HT1080 (cell line): ENCODE results near the gene CEACAM21. TPM values are rescaled to one million over a fixed set of nuclear protein-coding genes. Genes with fewer than 3 reads are reported as not detected.

Source experiments
- DNase-seq: peaks from one replicate; pipeline ENCODE4 v3.0.0-alpha.2; 2015; ENCODE audit warnings: low read depth
- total RNA-seq: library from RNA; depleted of rRNA; stranded (reverse); fragments of >200 nt; shearing (Covaris generic); gene quantifications from 2 replicates; pipeline ENCODE4 v1.2.3, GENCODE V29; 2014; rRNA removed

The CEACAM21 gene
- total RNA-seq, 1 experiment from 2014 or later = not detected

DNA sequence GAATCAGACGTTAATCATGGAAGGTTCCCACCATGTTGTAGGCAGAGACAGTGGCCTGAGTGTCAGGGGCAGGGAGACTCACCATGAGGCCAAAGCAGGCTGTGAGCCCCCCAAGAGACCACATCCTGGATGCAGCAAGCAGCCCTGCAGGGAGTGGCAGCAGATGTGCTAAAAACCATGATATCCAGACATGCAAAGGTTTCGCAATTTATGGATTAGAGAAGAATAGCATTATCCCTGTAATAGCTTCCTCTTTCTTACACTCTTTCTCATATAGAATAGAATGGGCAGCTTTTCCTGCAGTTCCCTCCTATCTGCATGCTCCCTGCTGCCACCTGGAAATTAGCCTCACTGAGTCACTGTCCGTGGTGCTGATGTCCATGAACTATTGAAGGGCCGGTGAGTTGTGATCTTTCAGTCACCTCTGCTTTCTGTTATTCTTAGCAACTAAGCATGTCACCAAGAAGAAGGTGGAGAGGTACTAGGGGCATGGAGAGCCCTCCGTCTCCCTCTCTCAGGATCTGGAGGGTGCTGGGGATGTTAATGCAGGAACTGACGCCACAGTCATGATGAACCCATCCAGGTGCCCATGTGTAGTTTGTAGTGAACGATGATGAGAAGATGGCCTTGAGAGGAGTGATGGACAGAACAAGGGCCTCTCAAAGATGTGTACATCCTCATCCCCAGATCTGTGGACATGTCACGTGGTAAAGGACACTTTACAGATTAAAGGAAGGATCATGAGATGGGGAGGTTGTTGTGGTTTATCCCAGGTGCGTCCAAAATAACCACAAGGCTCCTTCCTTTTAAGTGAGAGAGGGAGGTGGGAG is 41.0 kb downstream of the CEACAM21 start:
- DNase-seq = no peak

GRCh38 chr19:41617941-41618730 is 42.2 kb downstream of the CEACAM21 start:
- DNase-seq = no peak

DNA sequence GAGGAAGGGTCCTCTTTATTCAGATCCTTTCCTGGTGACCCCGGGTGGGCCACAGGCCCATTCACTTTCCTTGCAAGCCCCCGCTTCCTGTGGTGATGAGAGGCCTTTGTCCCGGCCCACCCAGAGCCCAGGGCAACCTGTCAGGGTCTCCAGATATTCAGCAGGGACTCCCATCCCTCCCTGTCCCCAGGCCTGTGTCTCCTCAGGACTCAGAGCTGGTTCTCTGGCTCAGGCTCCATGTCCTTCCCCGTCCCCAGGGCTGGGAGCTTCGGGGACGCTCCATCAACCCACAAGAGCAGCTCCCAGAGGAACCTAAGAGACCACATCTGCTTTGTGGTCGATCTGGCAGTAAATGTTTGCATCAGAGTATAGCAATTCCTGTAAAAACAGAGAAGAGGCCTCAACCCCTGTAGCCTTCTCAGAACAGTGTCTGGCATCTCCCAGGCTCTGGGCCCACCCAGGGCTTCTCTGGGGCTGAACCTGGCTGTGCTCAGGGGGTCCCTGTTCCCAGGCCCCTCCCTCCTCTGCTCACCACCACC is 43.1 kb downstream of the CEACAM21 start:
- DNase-seq = no peak

GRCh38 chr19:41620171-41620570 is 44.2 kb downstream of the CEACAM21 start:
- no peak for DNase-seq

- DNase-seq = no peak
Measured at GRCh38 chr19:41621226-41621625, 45.3 kb downstream of the CEACAM21 start.

DNA sequence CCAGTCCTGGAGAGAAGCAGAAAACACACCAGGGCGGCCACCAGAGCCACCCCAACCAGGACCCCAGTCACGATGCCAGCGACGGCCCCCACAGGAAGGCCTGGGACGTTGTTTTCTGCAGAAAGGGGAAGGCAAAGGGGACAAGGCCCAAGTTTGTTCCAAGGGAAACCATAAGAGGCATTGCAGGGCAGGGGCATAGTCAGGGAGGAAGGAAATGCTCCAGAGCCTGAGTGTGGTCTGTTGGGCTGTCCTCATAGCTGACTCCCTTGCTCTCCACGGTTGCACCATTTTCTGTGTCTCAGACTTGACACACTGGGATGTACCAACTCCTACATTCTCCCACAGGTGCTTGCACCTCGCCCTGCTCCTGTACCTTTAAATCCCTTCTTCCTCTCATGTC is 45.7 kb downstream of the CEACAM21 start:
- DNase-seq = no peak

DNA sequence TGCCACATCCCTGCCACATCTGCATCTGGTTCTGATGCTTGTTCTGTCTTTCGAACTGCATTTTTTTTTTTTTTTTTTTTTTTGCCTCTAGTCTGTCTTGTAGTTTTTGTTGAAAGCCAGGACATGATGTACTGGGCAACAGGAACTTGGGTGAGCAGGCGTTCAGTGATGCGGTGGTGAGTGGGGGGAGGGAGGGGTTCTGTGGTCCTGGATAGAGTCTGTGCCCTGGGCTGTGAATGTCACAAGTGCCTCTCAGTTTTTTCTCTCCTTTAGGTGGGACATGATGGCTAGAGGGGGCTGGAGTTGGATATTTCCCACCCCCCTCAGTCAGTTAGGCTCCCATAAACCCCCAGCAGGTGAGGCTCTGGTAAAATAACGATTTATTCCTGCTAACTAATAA is 47.4 kb downstream of the CEACAM21 start:
- no peak for DNase-seq

GRCh38 chr19:41624515-41624914 is 48.5 kb downstream of the CEACAM21 start:
- no peak for DNase-seq

- no peak for DNase-seq
Measured at GRCh38 chr19:41624937-41625336, 49.0 kb downstream of the CEACAM21 start.

DNA sequence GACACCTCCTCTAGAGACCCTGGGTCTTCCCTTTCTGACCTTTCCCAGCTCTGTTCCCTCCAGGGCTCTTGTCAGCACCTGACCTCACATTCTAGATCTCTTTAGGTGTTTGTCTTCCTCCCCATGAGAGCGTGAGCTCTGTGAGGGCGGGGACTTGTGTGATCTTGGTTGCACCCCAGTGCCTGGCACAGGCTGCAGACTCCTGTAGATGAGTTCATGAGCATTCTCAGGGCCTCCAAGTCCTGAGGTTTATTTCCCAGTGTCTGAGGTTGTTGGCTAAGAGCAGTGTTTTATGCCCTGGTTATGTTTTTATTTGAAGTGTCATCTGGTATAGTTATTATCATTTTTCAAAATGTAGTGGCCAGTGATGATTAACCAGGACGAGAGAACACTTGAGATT is 50.3 kb downstream of the CEACAM21 start:
- DNase-seq = no peak

DNA sequence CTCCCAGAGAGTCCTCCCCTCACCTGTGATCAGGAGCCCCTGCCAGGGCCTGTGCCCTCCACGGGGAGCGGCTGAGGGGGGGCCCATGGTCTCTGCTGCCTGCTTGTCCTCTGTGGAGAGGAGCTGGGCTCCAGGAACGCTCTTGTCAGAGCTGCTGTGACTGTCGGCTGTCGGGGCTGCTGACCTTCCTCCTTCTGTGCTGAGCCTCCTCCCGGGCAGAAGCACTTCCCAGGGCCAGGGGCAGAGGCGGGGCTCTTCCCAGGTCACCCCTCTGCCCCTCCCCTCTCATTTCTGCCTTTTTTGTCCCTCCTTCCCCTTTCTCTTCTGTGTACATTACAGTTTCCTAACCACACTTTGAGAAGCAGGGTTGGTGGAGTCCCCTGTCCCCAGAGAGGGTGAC is 50.9 kb downstream of the CEACAM21 start, which contains the start of gene CEACAM4:
CEACAM4 (minus strand) TSS at position 198 of the 400 bp plus-strand sequence; CDS start at position 87, 111 bp downstream.
- DNase-seq = no peak

DNA sequence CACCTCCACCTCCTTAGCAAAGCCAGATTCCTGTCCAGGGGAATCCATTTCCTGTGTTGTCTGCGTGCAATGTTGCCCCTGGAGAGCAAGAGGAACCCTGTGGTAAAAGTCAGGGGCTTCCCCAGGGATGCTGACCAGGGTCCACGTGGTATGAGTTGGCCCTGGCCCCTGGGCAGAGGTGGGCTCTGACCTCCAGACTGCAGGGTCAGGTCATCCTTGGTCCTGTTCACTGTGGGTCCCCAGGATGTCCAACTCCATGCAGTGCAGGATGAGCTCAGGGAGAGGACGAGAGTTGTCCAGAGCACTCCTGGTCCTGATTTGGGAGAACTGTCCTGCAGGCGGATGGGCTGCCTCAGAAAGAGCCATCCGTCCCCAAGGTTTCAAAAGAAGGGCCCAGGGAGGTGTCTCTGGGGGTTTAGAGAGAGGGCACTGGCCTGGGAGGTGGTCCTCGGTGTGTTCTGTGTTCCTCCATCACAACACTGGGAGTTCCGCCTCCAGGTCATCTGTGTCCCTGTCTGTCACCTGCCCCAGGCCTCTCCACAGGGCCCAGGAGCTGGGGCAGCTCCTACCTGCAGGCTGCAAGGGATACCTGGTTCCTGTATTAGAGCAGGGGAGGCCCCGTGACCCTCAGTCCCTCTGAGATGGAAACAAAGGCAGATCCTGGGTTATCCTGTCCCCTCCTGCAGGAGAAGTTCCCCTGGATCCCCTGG is 52.2 kb downstream of the CEACAM21 start:
- no peak for DNase-seq

Other genes starting within 250 kb of the CEACAM21 start
- 17.4 and 59.9 TPM in 2 replicates for gene TGFB1, start 222.2 kb upstream of the CEACAM21 start, total RNA-seq
- gene B9D2, start 212.0 kb upstream of the CEACAM21 start, total RNA-seq = 6.1 and 9.4 TPM in 2 replicates
- 1.2 and 5.3 TPM in 2 replicates for gene TMEM91, start 199.6 kb upstream of the CEACAM21 start, total RNA-seq
- 64.9 and 72.5 TPM in 2 replicates for gene EXOSC5, start 178.8 kb upstream of the CEACAM21 start, total RNA-seq
- 22.7 and 24.2 TPM in 2 replicates for gene BCKDHA, start 178.3 kb upstream of the CEACAM21 start, total RNA-seq
- not detected in 2 replicates for gene B3GNT8, start 148.8 kb upstream of the CEACAM21 start, total RNA-seq
- 47.1 and 58.0 TPM in 2 replicates for gene DMAC2, start 136.3 kb upstream of the CEACAM21 start, total RNA-seq
- gene ERICH4, start 133.0 kb upstream of the CEACAM21 start, total RNA-seq = not detected in 2 replicates
- gene CEACAM4, start 50.9 kb downstream of the CEACAM21 start, total RNA-seq = not detected in 2 replicates
- not detected in 2 replicates for gene CEACAM7, start 112.1 kb downstream of the CEACAM21 start, total RNA-seq
- not detected in 2 replicates for gene CEACAM5, start 132.5 kb downstream of the CEACAM21 start, total RNA-seq
- gene CEACAM6, start 179.4 kb downstream of the CEACAM21 start, total RNA-seq = not detected in 2 replicates
- not detected in 2 replicates for gene CEACAM3, start 220.4 kb downstream of the CEACAM21 start, total RNA-seq